ENCODE data around the gene TMEM109.

DNA sequence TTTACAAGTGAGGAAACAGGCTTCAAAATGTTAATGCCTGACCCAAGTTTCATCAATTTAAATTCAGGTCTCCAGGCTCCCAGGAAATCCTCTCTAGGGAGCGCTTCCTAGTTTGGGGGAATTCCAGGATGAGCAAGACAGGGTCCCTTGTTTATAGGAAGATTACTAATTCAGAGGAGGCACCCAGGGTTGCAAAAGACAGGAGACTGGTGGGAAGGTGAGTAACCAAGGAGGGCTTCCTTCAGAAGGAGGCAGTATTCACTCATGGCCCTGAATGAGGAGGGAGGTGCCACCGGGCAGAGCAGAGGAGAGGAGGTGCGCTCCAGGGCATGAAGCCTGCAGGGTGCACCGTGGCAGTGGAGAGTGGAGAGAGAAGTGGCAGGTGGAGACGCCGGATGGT is 11.9 kb downstream of the TMEM109 start:
- TF ChIP-seq EZH2 (IDR thresholded peaks at IDR 0.05; ENCODE audit: insufficient read depth, low read length) = no peak
- TF ChIP-seq, protein P1, sequence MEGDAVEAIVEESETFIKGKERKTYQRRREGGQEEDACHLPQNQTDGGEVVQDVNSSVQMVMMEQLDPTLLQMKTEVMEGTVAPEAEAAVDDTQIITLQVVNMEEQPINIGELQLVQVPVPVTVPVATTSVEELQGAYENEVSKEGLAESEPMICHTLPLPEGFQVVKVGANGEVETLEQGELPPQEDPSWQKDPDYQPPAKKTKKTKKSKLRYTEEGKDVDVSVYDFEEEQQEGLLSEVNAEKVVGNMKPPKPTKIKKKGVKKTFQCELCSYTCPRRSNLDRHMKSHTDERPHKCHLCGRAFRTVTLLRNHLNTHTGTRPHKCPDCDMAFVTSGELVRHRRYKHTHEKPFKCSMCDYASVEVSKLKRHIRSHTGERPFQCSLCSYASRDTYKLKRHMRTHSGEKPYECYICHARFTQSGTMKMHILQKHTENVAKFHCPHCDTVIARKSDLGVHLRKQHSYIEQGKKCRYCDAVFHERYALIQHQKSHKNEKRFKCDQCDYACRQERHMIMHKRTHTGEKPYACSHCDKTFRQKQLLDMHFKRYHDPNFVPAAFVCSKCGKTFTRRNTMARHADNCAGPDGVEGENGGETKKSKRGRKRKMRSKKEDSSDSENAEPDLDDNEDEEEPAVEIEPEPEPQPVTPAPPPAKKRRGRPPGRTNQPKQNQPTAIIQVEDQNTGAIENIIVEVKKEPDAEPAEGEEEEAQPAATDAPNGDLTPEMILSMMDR (IDR thresholded peaks at IDR 0.05; ENCODE audit: insufficient read depth, low read depth, low read length) = no peak

All from astrocyte (in vitro differentiated cells and primary cell).